HG03469 (cell line): ENCODE data around the gene UBE2S.
"Not testable (repeated sequence)": the region's sequence is repeated elsewhere in the genome, so short reads cannot be mapped to it uniquely, and the experiment has no call there.

Experiments used
- ATAC-seq: cut with Tn5 transposase; IDR thresholded peaks from one replicate; pipeline ENCODE4 v1.9.1; 2021; ENCODE audit warnings: mild to moderate bottlenecking, moderate library complexity, moderate number of reproducible peaks; ENCODE audit not compliant: unreplicated experiment

The UBE2S gene

GRCh38 chr19:55440411-55441105 lies 33.0 kb upstream of the UBE2S start:
- no peak for ATAC-seq

- ATAC-seq = no peak
These were observed 31.5 kb upstream of the UBE2S start for GRCh38 chr19:55439052-55439451.

- ATAC-seq = no peak
These were observed 29.8 kb upstream of the UBE2S start for GRCh38 chr19:55437410-55437809.

- ATAC-seq = no peak
These were observed 29.3 kb upstream of the UBE2S start for GRCh38 chr19:55436847-55437246.

- ATAC-seq = no peak
These were observed 27.4 kb upstream of the UBE2S start for GRCh38 chr19:55435020-55435419.

GRCh38 chr19:55434356-55434919 lies 26.9 kb upstream of the UBE2S start:
- no peak for ATAC-seq

- ATAC-seq = no peak
These were observed 25.7 kb upstream of the UBE2S start for GRCh38 chr19:55433292-55433691.

GRCh38 chr19:55432241-55432959 lies 24.8 kb upstream of the UBE2S start:
- no peak for ATAC-seq

- ATAC-seq = no peak
These were observed 23.6 kb upstream of the UBE2S start for GRCh38 chr19:55431183-55431582.

GRCh38 chr19:55426042-55426441 lies 18.5 kb upstream of the UBE2S start:
- no peak for ATAC-seq

GRCh38 chr19:55424518-55424917 lies 16.9 kb upstream of the UBE2S start:
- no peak for ATAC-seq

GRCh38 chr19:55423225-55424005 lies 15.8 kb upstream of the UBE2S start:
- ATAC-seq = no peak

- ATAC-seq = not testable (repeated sequence)
These were observed 13.7 kb upstream of the UBE2S start for GRCh38 chr19:55421281-55421680.

- ATAC-seq = no peak
These were observed 12.1 kb upstream of the UBE2S start for GRCh38 chr19:55419624-55420236.

GRCh38 chr19:55419103-55419502 lies 11.5 kb upstream of the UBE2S start:
- ATAC-seq = no peak

- ATAC-seq = no peak
These were observed 10.6 kb upstream of the UBE2S start for GRCh38 chr19:55418185-55418584.

- ATAC-seq = no peak
These were observed 2.6 kb upstream of the UBE2S start for GRCh38 chr19:55410168-55410567.

GRCh38 chr19:55409179-55409578 lies 1.6 kb upstream of the UBE2S start:
- ATAC-seq = not testable (repeated sequence)

- no peak for ATAC-seq
These were observed 915 bp upstream of the UBE2S start for GRCh38 chr19:55408533-55408872.

- peak; percentile 66 for ATAC-seq
These were observed 378 bp upstream of the UBE2S start for GRCh38 chr19:55407800-55408532.
